CD8-positive, alpha-beta memory T cell (primary cell): ENCODE measurements around the gene HSPG2. TPM values are rescaled to one million over a fixed set of nuclear protein-coding genes. Genes with fewer than 3 reads are reported as not detected.
"Not testable (repeated sequence)": the region's sequence is repeated elsewhere in the genome, so short reads cannot be mapped to it uniquely, and the experiment has no call there.

Experiments used
- CTCF ChIA-PET: fragments of 350-600 bp; sonication (Branson Sonifier 250); formaldehyde crosslinking; loops from one replicate; lab custom pipeline; 2021; ENCODE audit warnings: antibody characterized with exemption; lab: Charles Lee
- POLR2A ChIA-PET: fragments of 350-600 bp; sonication (Branson Sonifier 250); formaldehyde crosslinking; loops from one replicate; lab custom pipeline; 2021; ENCODE audit warnings: antibody characterized with exemption; lab: Charles Lee
- DNase-seq, 5 donors: peaks; one replicate each; pipeline versions ENCODE4 v3.0.0 to v3.0.0-alpha.2; 2020 to 2022; ENCODE audit warnings: mixed read lengths in 1 of 5
- H3K27ac ChIP-seq: one replicate; pipeline ENCODE4 v1.7.0; 2013; ENCODE audit warnings: low read depth, mild to moderate bottlenecking, low read length, moderate library complexity
- H3K27me3 ChIP-seq: 2 replicates; pipeline ENCODE4 v1.7.0; 2013; ENCODE audit warnings: low read length, mild to moderate bottlenecking; ENCODE audit not compliant: insufficient read depth, poor library complexity, severe bottlenecking
- H3K36me3 ChIP-seq: 2 replicates; pipeline ENCODE4 v1.7.0; 2013; ENCODE audit warnings: mild to moderate bottlenecking, low read length, moderate library complexity; ENCODE audit not compliant: insufficient read depth
- H3K4me1 ChIP-seq: 2 replicates; pipeline ENCODE4 v1.7.0; 2013; ENCODE audit warnings: mild to moderate bottlenecking, low read length, moderate library complexity; ENCODE audit not compliant: insufficient read depth
- H3K4me3 ChIP-seq: 2 replicates; pipeline ENCODE4 v1.7.0; 2013; ENCODE audit warnings: mild to moderate bottlenecking, low read length
- H3K9me3 ChIP-seq: 2 replicates; pipeline ENCODE4 v1.7.0; 2013; ENCODE audit warnings: mild to moderate bottlenecking, low read length
- H3K27ac Mint-ChIP-seq, 8 donors: one replicate each; pipeline ENCODE4 v1.8.0; 2020 to 2021; ENCODE audit warnings: mixed read lengths in 8 of 8, mild to moderate bottlenecking in 6 of 8, inconsistent platforms in 3 of 8, moderate library complexity in 3 of 8
- H3K27me3 Mint-ChIP-seq, 2 donors: one replicate each; pipeline ENCODE4 v1.8.0; 2020 to 2021; ENCODE audit warnings: mixed read lengths in 2 of 2, mild to moderate bottlenecking in 1 of 2, moderate library complexity in 1 of 2
- H3K36me3 Mint-ChIP-seq, 3 donors: one replicate each; pipeline ENCODE4 v1.8.0; 2020 to 2021; ENCODE audit warnings: mixed read lengths in 3 of 3, inconsistent platforms in 1 of 3, mild to moderate bottlenecking in 1 of 3
- H3K4me1 Mint-ChIP-seq, 3 donors: one replicate each; pipeline ENCODE4 v1.8.0; 2020 to 2021; ENCODE audit warnings: mixed read lengths in 3 of 3, inconsistent platforms in 1 of 3, mild to moderate bottlenecking in 1 of 3
- H3K4me3 Mint-ChIP-seq, 7 donors: one replicate each; pipeline ENCODE4 v1.8.0; 2020 to 2021; ENCODE audit warnings: mixed read lengths in 7 of 7, mild to moderate bottlenecking in 6 of 7, moderate library complexity in 4 of 7, inconsistent platforms in 2 of 7
- H3K9me3 Mint-ChIP-seq, 5 donors: one replicate each; pipeline ENCODE4 v1.8.0; 2020 to 2022; ENCODE audit warnings: mixed read lengths in 5 of 5, mild to moderate bottlenecking in 3 of 5, moderate library complexity in 2 of 5, inconsistent platforms in 1 of 5
- polyA plus RNA-seq: library from polyadenylated mRNA; unstranded; fragments of 300-500 nt; fragmentation: Illumina TruSeq; gene quantifications from one replicate; pipeline ENCODE4 v1.2.3, GENCODE V29; 2021
- total RNA-seq, 2 experiments: library from RNA; stranded (reverse); gene quantifications; one replicate each; pipeline ENCODE4 v1.2.3, GENCODE V29; 2021

The HSPG2 gene
- total and polyA plus RNA-seq, 3 experiments from 2014 or later, result 0.24 to 0.72 TPM; not detected in 1

- H3K36me3 ChIP-seq, H3K27me3 Mint-ChIP-seq, H3K4me3 ChIP-seq, H3K4me3 Mint-ChIP-seq, H3K27ac ChIP-seq, POLR2A ChIA-PET, H3K27me3 ChIP-seq, DNase-seq, H3K27ac Mint-ChIP-seq, H3K4me1 Mint-ChIP-seq, H3K9me3 ChIP-seq, H3K36me3 Mint-ChIP-seq, H3K4me1 ChIP-seq, H3K9me3 Mint-ChIP-seq: not testable (repeated sequence)
- CTCF ChIA-PET, result interaction anchor here (1.0 kb wide), 1 partner anchor 14 kb away, joined by 3 read pairs; no protein-coding TSS in a partner anchor
Observed at GRCh38 chr1:21917239-21917631, 19.9 kb downstream of the HSPG2 start.

GRCh38 chr1:21916447-21917238 lies 20.5 kb downstream of the HSPG2 start:
- H3K36me3 ChIP-seq, result no peaks in the 10 kb centered on the region
- Mint-ChIP-seq H3K4me3 (no peak overlapping the region), H3K4me1 (peaks cover 0 to 4% (median 3%) of the 10 kb centered on the region in 3 donors), H3K27ac (no peak overlapping the region), H3K36me3 (no peaks in the 10 kb centered on the region), H3K9me3 (no peaks in the 10 kb centered on the region), H3K27me3 (no peaks in the 10 kb centered on the region)
- H3K4me3 ChIP-seq, result no peak overlapping the region
- no peaks in the 10 kb centered on the region for H3K9me3 ChIP-seq
- H3K27me3 ChIP-seq, result no peaks in the 10 kb centered on the region
- no peak for DNase-seq
- CTCF ChIA-PET, result interaction anchor here (1.0 kb wide), 1 partner anchor 13 kb away, joined by 3 read pairs; no protein-coding TSS in a partner anchor
- H3K27ac ChIP-seq, result no peak overlapping the region
- POLR2A ChIA-PET, result no interaction called here
- no peaks in the 10 kb centered on the region for H3K4me1 ChIP-seq

DNA sequence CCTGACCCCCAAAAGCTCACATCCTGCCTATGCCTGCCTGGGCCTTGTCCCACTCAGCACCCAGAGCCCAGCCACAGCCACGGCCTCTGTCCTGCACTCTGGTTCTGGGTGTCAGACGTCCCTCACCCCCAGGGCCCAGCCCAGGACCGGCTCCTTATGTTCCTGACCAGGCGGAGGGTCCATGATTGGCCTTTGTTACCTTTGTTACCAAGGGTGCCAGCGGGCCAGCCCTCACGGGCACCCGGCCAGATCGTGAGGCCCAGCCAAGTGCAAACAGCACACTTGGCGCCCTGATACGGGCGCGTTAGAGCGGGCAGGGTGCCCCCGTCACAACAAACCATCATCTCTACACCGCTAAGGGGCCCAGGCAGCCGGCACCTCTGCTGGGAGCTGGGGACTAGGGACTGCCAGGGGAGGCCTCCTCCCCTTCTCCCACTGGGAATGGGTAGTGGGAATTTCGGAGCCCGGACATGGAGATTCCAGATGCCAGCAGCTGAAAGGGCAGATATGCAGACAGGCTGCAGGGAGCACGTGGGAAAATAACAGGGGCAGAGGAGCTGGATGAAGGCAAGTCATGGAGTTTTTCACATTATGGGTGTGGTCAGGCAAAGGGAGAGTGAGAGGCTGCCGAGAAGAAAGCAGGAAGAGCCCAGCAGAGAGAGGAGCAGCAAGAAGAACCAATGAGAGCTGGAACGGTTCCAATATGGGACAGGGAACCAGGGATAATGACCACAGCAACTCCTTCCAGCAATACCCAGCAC lies 22.1 kb downstream of the HSPG2 start:
- peak overlapping the region; percentile 24 for H3K27ac ChIP-seq
- H3K27me3 Mint-ChIP-seq, result no peaks in the 10 kb centered on the region
- H3K4me1 Mint-ChIP-seq, result peaks cover 0 to 4% (median 3%) of the 10 kb centered on the region in 3 donors
- no peaks in the 10 kb centered on the region for H3K9me3 Mint-ChIP-seq
- H3K27ac Mint-ChIP-seq, result no peak overlapping the region
- H3K36me3 ChIP-seq, result no peaks in the 10 kb centered on the region
- H3K4me3 Mint-ChIP-seq, result no peak overlapping the region
- no peaks in the 10 kb centered on the region for H3K27me3 ChIP-seq
- ChIA-PET POLR2A (no interaction called here), CTCF (no interaction called here)
- H3K4me1 ChIP-seq, result peaks cover 3% of the 10 kb centered on the region
- no peaks in the 10 kb centered on the region for H3K9me3 ChIP-seq
- DNase-seq, result no peak
- H3K4me3 ChIP-seq, result no peak overlapping the region
- no peaks in the 10 kb centered on the region for H3K36me3 Mint-ChIP-seq

GRCh38 chr1:21914450-21914849 lies 22.7 kb downstream of the HSPG2 start:
- no peaks in the 10 kb centered on the region for H3K27me3 ChIP-seq
- CTCF ChIA-PET, result no interaction called here

GRCh38 chr1:21913763-21914162 lies 23.3 kb downstream of the HSPG2 start:
- H3K36me3 ChIP-seq, result no peaks in the 10 kb centered on the region
- Mint-ChIP-seq H3K4me1 (peaks cover 0 to 7% (median 3%) of the 10 kb centered on the region in 3 donors), H3K27me3 (no peaks in the 10 kb centered on the region), H3K36me3 (no peaks in the 10 kb centered on the region), H3K9me3 (no peaks in the 10 kb centered on the region), H3K4me3 (peak overlapping the region in 1 of 7 donors; percentile 6), H3K27ac (peak overlapping the region in 6 of 8 donors; percentile 2 to 83 (median 40))
- no peaks in the 10 kb centered on the region for H3K9me3 ChIP-seq
- DNase-seq, result no peak
- ChIA-PET CTCF (no interaction called here), POLR2A (no interaction called here)
- H3K4me3 ChIP-seq, result no peak overlapping the region
- no peaks in the 10 kb centered on the region for H3K27me3 ChIP-seq
- H3K4me1 ChIP-seq, result peaks cover 12% of the 10 kb centered on the region
- peak overlapping the region; percentile 24 for H3K27ac ChIP-seq

More at GRCh38 chr1:21914450-21914849, 22.7 kb downstream of the HSPG2 start:
- POLR2A ChIA-PET, result no interaction called here
- Histone ChIP-seq H3K36me3 (no peaks in the 10 kb centered on the region), H3K27ac (peak overlapping the region; percentile 24), H3K4me3 (no peak overlapping the region), H3K9me3 (no peaks in the 10 kb centered on the region), H3K4me1 (peaks cover 9% of the 10 kb centered on the region)
- Mint-ChIP-seq H3K9me3 (no peaks in the 10 kb centered on the region), H3K36me3 (no peaks in the 10 kb centered on the region), H3K4me3 (no peak overlapping the region), H3K4me1 (peaks cover 0 to 7% (median 3%) of the 10 kb centered on the region in 3 donors), H3K27ac (peak overlapping the region in 1 of 8 donors; percentile 75), H3K27me3 (no peaks in the 10 kb centered on the region)
- DNase-seq, result no peak

- ChIA-PET POLR2A (interaction anchor here (0.6 kb wide), 1 partner anchor 1033 kb away, joined by 3 read pairs; no protein-coding TSS in a partner anchor), CTCF (no interaction called here)
- Histone ChIP-seq H3K27me3 (no peaks in the 10 kb centered on the region), H3K4me3 (no peak overlapping the region), H3K9me3 (no peaks in the 10 kb centered on the region), H3K36me3 (no peaks in the 10 kb centered on the region), H3K27ac (no peak overlapping the region), H3K4me1 (peaks cover 12% of the 10 kb centered on the region)
- Mint-ChIP-seq H3K4me1 (peaks cover 0 to 7% (median 3%) of the 10 kb centered on the region in 3 donors), H3K27ac (peak overlapping the region in 1 of 8 donors; percentile 76), H3K27me3 (no peaks in the 10 kb centered on the region), H3K4me3 (no peak overlapping the region), H3K36me3 (no peaks in the 10 kb centered on the region), H3K9me3 (no peaks in the 10 kb centered on the region)
- DNase-seq, result no peak
Observed at GRCh38 chr1:21913258-21913657, 23.9 kb downstream of the HSPG2 start.

GRCh38 chr1:21912038-21912758 lies 24.9 kb downstream of the HSPG2 start:
- Mint-ChIP-seq H3K4me1 (peaks cover 0 to 7% (median 3%) of the 10 kb centered on the region in 3 donors), H3K27me3 (no peaks in the 10 kb centered on the region), H3K9me3 (no peaks in the 10 kb centered on the region), H3K36me3 (no peaks in the 10 kb centered on the region), H3K27ac (no peak overlapping the region), H3K4me3 (no peak overlapping the region)
- ChIA-PET CTCF (no interaction called here), POLR2A (no interaction called here)
- Histone ChIP-seq H3K36me3 (no peaks in the 10 kb centered on the region), H3K4me1 (peaks cover 12% of the 10 kb centered on the region), H3K9me3 (no peaks in the 10 kb centered on the region), H3K27ac (no peak overlapping the region), H3K4me3 (no peak overlapping the region), H3K27me3 (no peaks in the 10 kb centered on the region)
- DNase-seq, result no peak
